Small intestine (tissue), 7 donors: ENCODE results near the gene PER3. TPM values are rescaled to one million over a fixed set of nuclear protein-coding genes. Genes with fewer than 3 reads are reported as not detected.

Source experiments
- DNase-seq, 2 donors: peaks; one replicate each; pipeline versions ENCODE4 v3.0.0 to v3.0.0-alpha.2; 2013
- FAIRE-seq: peaks from 2 replicates; lab custom pipeline; 2012; peaks lifted over from hg19 to GRCh38; lab: Jason Lieb, UNC
- H3K27ac ChIP-seq, 3 donors: one replicate each; pipeline ENCODE4 v1.5.1; 2013; ENCODE audit warnings: low read length in 2 of 3, mild to moderate bottlenecking in 2 of 3, control low read depth in 1 of 3, inconsistent platforms in 1 of 3, low read depth in 1 of 3, moderate library complexity in 1 of 3
- H3K27me3 ChIP-seq, 3 donors: one replicate each; pipeline ENCODE4 v1.6.1; 2013; ENCODE audit warnings: low read length in 3 of 3, inconsistent platforms in 1 of 3; ENCODE audit not compliant: control insufficient read depth in 3 of 3, insufficient read depth in 3 of 3
- H3K36me3 ChIP-seq, 3 donors: one replicate each; pipeline ENCODE4 v1.6.1; 2013; ENCODE audit warnings: low read length in 3 of 3, inconsistent platforms in 1 of 3, low read depth in 1 of 3, mild to moderate bottlenecking in 1 of 3, moderate library complexity in 1 of 3; ENCODE audit not compliant: control insufficient read depth in 3 of 3, insufficient read depth in 2 of 3
- H3K4me1 ChIP-seq, 3 donors: one replicate each; pipeline ENCODE4 v1.6.1; 2013; ENCODE audit warnings: low read length in 2 of 3, inconsistent platforms in 1 of 3, low read depth in 1 of 3, mild to moderate bottlenecking in 1 of 3, moderate library complexity in 1 of 3; ENCODE audit not compliant: control insufficient read depth in 3 of 3, insufficient read depth in 2 of 3
- H3K4me3 ChIP-seq, 3 donors: one replicate each; pipeline ENCODE4 v1.5.1; 2013; ENCODE audit warnings: low read length in 3 of 3, control low read depth in 1 of 3, inconsistent platforms in 1 of 3, low read depth in 1 of 3, mild to moderate bottlenecking in 1 of 3, moderate library complexity in 1 of 3
- H3K9me3 ChIP-seq, 2 donors: one replicate each; pipeline ENCODE4 v1.6.1; 2013; ENCODE audit warnings: low read depth in 1 of 2, low read length in 1 of 2; ENCODE audit not compliant: control insufficient read depth in 2 of 2, insufficient read depth in 1 of 2
- WGBS, 3 donors: extraction: QIAGEN DNeasy Blood & Tissue Kit; methylation state at CpG; one replicate each; pipeline ENCODE4 v1.1.7; 2013; 5-methylcytosine and 5-hydroxymethylcytosine counted together
- polyA plus RNA-seq, 4 donors: library from polyadenylated mRNA; stranded (reverse) in 3 of 4; unstranded in 1 of 4; fragments of 200-250 nt in 3 of 4; fragments of 120-200 nt in 1 of 4; gene quantifications; one replicate each; pipeline versions ENCODE4 v1.2.1 to v1.2.3, GENCODE V29; 2013
- donor health status: healthy with polysubstance abuse.
- donor health status: control.
- donor health status: control.
- donor health status: Bipolar disorder and iron deficiency.
- donor health status: healthy.

Gene PER3
- polyA plus RNA-seq, 4 donors, result 2.5 to 4.9 (median 3.5) TPM

DNA sequence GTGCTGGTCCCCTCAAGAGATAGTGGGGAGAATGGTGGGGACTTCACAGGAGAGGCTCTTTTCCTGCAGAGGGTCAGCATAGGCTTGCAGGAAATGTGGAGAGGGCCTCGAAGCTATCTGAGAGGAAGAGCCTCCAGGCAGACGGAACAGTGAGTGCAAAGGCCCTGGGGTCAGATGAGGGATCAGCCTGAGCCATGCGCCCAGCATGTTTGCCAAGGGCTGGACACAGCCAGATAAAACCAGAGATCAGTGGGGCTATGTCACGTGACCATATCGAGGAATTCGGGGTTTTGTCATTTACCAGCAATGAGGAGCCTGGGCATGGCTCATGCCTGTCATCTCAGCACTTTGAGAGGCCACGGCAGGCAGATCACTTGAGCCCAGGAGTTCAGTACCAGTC lies 75.3 kb downstream of the PER3 start:
- no peaks in the 10 kb centered on the region for H3K9me3 ChIP-seq
- no peaks in the 10 kb centered on the region for H3K27me3 ChIP-seq
- no peak overlapping the region for H3K27ac ChIP-seq
- DNase-seq (no peak), FAIRE-seq (no peak)
- WGBS, 3 donors, result 85 to 89% (median 86%) methylated on average over 7 of the region's 7 CpGs
- no peak overlapping the region for H3K4me3 ChIP-seq
- H3K36me3 ChIP-seq, result no peaks in the 10 kb centered on the region
- no peaks in the 10 kb centered on the region for H3K4me1 ChIP-seq

DNA sequence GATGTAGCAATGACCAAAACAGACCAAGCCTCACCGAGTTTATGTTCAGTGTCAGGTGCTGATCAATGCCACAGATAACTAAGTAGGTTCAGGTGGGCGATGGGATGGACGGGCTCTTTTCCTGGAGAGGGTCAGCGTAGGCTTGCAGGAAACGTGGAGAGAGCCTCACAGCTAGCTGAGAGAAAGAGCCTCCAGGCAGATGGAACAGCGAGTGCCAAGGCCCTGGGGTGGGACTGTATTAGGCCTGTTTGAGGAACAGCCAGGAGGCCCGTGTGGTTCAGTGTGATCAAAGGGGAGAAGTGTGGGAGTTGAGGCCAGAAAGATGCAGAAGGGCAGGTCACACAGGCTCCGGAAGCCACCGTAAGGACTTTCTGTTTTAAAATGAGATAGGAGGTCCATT lies 76.0 kb downstream of the PER3 start:
- no peaks in the 10 kb centered on the region for H3K9me3 ChIP-seq
- FAIRE-seq, result no peak

DNA sequence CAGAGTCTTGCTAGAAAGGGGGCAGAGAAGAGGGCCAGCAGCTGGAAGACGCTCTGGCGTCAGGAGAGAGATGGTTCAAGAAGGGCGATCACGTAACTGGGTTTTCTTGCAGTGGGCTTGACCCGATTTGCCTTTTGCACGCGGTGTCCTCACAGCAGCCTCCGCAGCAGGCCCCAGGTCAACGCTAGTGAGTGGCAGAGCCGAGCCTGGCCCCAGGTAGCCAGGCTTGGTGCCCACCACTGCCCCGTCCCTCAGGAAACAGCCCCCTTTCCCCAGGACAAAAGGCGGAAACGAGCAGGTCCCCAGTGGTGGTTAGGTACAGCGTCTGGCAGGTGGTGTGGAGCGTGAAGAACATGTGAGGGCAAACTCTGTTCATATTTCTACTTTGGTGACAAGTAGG lies 77.4 kb downstream of the PER3 start:
- Histone ChIP-seq H3K27ac (no peak overlapping the region), H3K9me3 (no peaks in the 10 kb centered on the region), H3K27me3 (no peaks in the 10 kb centered on the region), H3K4me1 (no peaks in the 10 kb centered on the region), H3K4me3 (no peak overlapping the region), H3K36me3 (no peaks in the 10 kb centered on the region)
- WGBS, 3 donors, result 92 to 97% (median 93%) methylated on average over 15 of the region's 15 CpGs
- no peak for FAIRE-seq
- DNase-seq, result no peak

More for the DNA sequence above, 76.0 kb downstream of the PER3 start:
- no peaks in the 10 kb centered on the region for H3K36me3 ChIP-seq
- no peaks in the 10 kb centered on the region for H3K27me3 ChIP-seq
- no peak overlapping the region for H3K4me3 ChIP-seq
- DNase-seq, result no peak
- no peak overlapping the region for H3K27ac ChIP-seq
- 78 to 86% (median 80%) methylated on average over 9 of the region's 9 CpGs for WGBS, 3 donors
- no peaks in the 10 kb centered on the region for H3K4me1 ChIP-seq

DNA sequence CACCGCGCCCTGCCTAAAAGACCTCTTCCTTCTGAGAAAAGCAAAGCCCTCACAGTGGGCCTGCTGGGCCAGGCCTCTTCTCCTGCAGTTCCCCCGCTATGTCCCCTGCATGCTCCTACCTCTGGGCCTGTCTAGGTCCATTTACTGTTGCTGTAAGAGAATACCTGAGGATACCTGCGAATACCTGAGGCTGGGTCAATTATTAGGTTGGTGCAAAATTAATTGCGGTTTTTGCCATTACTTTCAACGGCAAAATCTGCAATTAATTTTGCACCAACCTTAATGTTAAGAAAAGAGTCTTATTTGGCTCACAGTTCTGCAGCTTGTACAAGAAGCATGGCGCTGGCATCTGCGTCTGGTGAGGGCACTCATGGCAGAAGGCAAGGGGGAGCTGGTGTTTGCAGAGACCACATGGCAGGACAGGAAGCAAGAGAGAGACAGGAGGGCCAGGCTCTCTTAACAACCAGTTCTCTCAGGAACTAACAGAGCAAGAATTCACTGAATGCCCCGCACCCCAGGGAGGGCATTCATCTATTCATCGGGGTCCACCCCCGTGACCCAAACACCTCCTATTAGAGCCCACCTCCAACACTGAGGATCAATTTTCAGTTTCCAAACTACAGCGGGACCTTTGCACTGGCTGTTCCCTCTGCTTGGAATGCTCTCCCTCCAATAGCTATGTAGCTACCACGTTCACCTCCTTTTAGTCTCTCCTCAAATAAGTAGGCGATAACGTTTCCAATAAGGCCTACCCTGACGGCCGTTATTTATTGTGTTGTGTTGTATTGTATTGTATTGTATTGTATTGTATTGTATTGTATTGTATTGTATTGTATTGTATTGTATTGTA lies 78.3 kb downstream of the PER3 start:
- DNase-seq (no peak), FAIRE-seq (no peak)
- H3K27ac ChIP-seq, result no peak overlapping the region
- no peaks in the 10 kb centered on the region for H3K9me3 ChIP-seq
- H3K4me3 ChIP-seq, result no peak overlapping the region
- no peaks in the 10 kb centered on the region for H3K36me3 ChIP-seq
- H3K27me3 ChIP-seq, result no peaks in the 10 kb centered on the region
- no peaks in the 10 kb centered on the region for H3K4me1 ChIP-seq
- WGBS, 3 donors, result 92 to 94% (median 92%) methylated on average over 17 of the region's 17 CpGs

DNA sequence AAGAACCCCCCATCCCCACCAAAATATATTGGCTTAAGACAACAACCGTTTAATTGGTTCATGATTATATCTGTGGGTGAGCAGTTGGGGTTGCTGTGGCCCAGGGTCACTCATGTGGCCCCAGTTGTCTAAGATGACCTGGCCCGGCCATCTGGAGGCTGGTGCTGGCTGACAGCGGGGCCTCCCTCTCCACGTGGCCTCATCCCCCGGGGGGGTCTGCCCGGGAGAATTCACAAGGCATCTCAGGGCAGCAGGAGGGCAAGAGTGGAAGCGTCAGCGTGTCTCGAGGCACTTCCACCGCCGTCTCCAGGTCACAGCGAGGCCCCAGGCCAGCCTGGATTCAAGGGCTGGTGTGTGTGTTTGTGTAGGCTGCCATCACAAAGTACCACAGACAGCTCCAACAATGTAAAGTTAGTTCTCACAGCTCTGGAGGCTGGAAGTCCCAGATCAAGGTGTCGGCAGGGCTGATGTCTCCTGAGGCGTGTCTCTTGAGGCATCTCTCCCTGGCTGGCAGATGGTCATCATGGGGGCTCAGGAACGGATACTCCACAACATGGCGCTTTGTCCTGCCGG lies 79.8 kb downstream of the PER3 start:
- Histone ChIP-seq H3K27ac (no peak overlapping the region), H3K4me3 (no peak overlapping the region), H3K9me3 (no peaks in the 10 kb centered on the region), H3K4me1 (no peaks in the 10 kb centered on the region), H3K36me3 (no peaks in the 10 kb centered on the region), H3K27me3 (no peaks in the 10 kb centered on the region)
- DNase-seq, result no peak
- FAIRE-seq, result no peak
- WGBS, 3 donors, result 82 to 88% (median 87%) methylated on average over 17 of the region's 17 CpGs

DNA sequence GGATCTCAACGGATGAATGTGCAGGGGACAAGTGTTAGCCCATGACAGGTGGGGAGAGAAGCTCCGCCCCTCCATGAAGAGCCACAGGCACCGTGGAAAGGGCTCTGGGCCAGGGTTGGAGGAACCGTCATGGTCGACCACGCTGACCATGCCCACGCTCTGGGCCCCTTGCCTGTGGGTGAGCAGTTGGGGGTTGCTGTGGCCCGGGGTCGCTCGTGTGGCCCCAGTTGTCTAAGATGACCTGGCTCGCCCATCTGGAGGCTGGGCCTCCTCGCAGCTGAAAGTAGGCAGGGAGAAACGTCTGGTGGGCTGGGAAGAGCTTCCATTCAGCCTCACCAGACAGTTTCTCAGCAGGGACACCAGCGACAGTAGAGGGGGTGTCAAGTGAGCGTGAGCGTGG lies 81.9 kb downstream of the PER3 start:
- DNase-seq (no peak), FAIRE-seq (no peak)
- 87 to 89% (median 89%) methylated on average over 16 of the region's 16 CpGs for WGBS, 3 donors

DNA sequence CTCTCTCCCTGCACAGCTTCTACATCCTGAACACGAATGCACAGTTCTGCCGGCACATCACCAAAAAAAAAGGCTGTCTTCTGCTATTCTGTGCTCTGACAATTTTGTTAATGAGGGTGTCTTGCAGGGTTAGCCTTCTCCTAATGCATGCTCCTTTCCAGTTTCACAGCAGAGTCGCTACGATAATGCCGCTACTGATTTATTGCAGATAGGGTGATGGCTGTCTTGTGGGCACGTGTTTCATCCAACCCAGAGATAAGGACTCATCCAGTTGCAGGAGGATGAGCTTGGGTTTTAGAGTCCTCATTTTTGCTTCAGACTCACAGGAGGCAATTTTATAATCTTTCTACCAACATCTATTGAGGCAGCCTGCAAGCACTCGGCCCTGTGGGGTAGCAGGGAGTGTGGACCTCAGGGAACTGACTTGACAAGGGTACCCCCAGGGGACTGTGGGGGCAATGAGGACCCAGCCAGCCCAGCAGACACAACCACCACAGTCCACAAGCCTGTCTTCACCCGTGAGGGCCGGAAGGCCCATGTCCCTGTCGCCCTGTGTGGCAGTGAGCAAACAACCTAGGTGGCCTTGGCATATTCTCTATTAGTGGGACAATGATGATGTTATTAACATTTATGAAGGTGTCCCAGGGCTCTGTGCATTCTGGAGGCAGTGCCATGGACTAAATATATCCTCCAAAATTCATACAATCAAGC lies 84.1 kb downstream of the PER3 start:
- FAIRE-seq (no peak), DNase-seq (no peak)
- H3K4me1 ChIP-seq, result no peaks in the 10 kb centered on the region
- H3K27ac ChIP-seq, result no peak overlapping the region
- H3K36me3 ChIP-seq, result no peaks in the 10 kb centered on the region
- WGBS, 3 donors, result 73 to 82% (median 79%) methylated on average over 10 of the region's 10 CpGs
- no peak overlapping the region for H3K4me3 ChIP-seq
- H3K9me3 ChIP-seq, result no peaks in the 10 kb centered on the region
- H3K27me3 ChIP-seq, result no peaks in the 10 kb centered on the region

More for the DNA sequence above, 81.9 kb downstream of the PER3 start:
- H3K4me1 ChIP-seq, result no peaks in the 10 kb centered on the region
- no peaks in the 10 kb centered on the region for H3K9me3 ChIP-seq
- no peaks in the 10 kb centered on the region for H3K36me3 ChIP-seq
- no peak overlapping the region for H3K27ac ChIP-seq
- no peaks in the 10 kb centered on the region for H3K27me3 ChIP-seq
- H3K4me3 ChIP-seq, result no peak overlapping the region

DNA sequence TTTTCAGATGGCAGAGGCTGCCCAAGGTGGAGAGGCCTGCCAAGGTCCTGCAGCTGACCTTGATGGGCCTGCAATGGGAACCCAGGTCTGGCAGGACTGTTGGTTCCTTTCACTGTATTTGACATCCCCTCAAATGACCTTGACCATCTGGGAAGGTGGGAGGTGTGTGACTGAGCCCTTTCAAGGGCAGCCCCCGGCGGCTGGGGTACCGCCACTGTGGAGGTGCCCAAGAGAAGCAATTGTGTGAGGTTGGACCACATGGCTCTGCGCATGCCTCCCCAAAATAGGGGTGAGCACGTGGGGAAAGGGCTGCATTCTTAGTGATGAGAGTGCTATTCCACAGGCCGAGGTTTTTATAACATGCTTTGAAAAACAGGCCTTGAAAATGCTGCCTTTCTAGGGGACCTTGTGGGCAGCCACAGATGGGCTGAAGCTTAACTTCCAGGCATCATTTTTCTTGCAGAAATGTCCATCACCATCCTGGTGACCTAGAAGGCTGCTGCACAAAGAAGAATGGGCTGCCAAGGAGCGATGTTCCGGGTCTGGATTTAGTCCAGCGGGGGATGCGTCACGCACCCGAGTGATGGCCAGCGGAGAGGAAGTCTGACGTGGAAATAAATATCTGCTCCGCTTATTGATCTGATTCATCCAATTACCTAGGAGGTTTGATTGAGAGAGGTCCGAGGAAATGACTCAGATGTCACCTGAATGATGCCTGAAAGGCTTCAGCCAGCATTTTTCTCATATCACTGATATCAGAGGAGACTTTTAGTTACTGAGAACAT lies 85.2 kb downstream of the PER3 start:
- H3K9me3 ChIP-seq, result no peaks in the 10 kb centered on the region
- FAIRE-seq (no peak), DNase-seq (no peak)
- no peaks in the 10 kb centered on the region for H3K36me3 ChIP-seq
- H3K27ac ChIP-seq, result no peak overlapping the region
- H3K4me1 ChIP-seq, result no peaks in the 10 kb centered on the region
- H3K27me3 ChIP-seq, result no peaks in the 10 kb centered on the region
- 86 to 90% (median 89%) methylated on average over 16 of the region's 16 CpGs for WGBS, 3 donors
- no peak overlapping the region for H3K4me3 ChIP-seq
